Tibial nerve (tissue), 4 donors: ENCODE results near the gene C1R. TPM values are rescaled to one million over a fixed set of nuclear protein-coding genes. Genes with fewer than 3 reads are reported as not detected.

Experiments used
- DNase-seq, 2 donors: peaks; one replicate each; pipeline ENCODE4 v3.0.0-alpha.2; 2019; ENCODE audit warnings: low spot score in 2 of 2
- H3K27ac ChIP-seq, 4 donors: fragments of 200-600 bp; sonication (generic) in 3 of 4; one replicate each; pipeline ENCODE4 v1.5.1; 2017 to 2019; ENCODE audit warnings: mild to moderate bottlenecking in 1 of 4
- H3K27me3 ChIP-seq, 2 donors: fragments of 200-600 bp; sonication (generic) in 1 of 2; one replicate each; pipeline versions ENCODE4 v1.5.1 to v1.6.0; 2017 to 2019
- H3K36me3 ChIP-seq, 3 donors: fragments of 200-600 bp; sonication (generic); one replicate each; pipeline ENCODE4 v1.5.1; 2018 to 2019
- H3K4me1 ChIP-seq, 4 donors: fragments of 200-600 bp; sonication (generic) in 3 of 4; one replicate each; pipeline ENCODE4 v1.5.1; 2017 to 2019
- H3K4me3 ChIP-seq, 4 donors: fragments of 200-600 bp; sonication (generic) in 3 of 4; one replicate each; pipeline ENCODE4 v1.5.1; 2017 to 2019; ENCODE audit warnings: mild to moderate bottlenecking in 1 of 4, moderate library complexity in 1 of 4
- H3K9me3 ChIP-seq, 4 donors: fragments of 200-600 bp; sonication (generic) in 3 of 4; one replicate each; pipeline ENCODE4 v1.5.1; 2017 to 2019
- CTCF ChIP-seq, 5 experiments: fragments of 200-600 bp in 3 of 5; fragments of 450-650 bp in 2 of 5; sonication (generic) in 3 of 5; IDR thresholded peaks; one replicate each; pipeline ENCODE4 v1.5.1; 2016 to 2019; ENCODE audit warnings: antibody characterized with exemption in 5 of 5, mild to moderate bottlenecking in 3 of 5, moderate library complexity in 2 of 5
- EP300 ChIP-seq, 2 donors: sonication (generic); formaldehyde crosslinking; IDR thresholded peaks; one replicate each; pipeline ENCODE4 v1.6.1; 2017; ENCODE audit warnings: antibody characterized with exemption in 2 of 2, mild to moderate bottlenecking in 1 of 2
- POLR2A ChIP-seq, 2 donors: fragments of 450-650 bp; IDR thresholded peaks; one replicate each; pipeline ENCODE4 v1.6.1; 2017; ENCODE audit warnings: antibody characterized with exemption in 2 of 2, mild to moderate bottlenecking in 2 of 2, moderate library complexity in 2 of 2
- WGBS, 2 donors: methylation state at CpG; one replicate each; pipeline ENCODE4 v1.1.5; 2018; 5-methylcytosine and 5-hydroxymethylcytosine counted together
- total RNA-seq, 4 donors: library from RNA; depleted of rRNA; stranded (reverse); fragments of >200 nt; gene quantifications; one replicate each; pipeline ENCODE4 v1.1.0, GENCODE V29; 2016

Gene C1R
- total RNA-seq, 4 donors from 2014 or later: 528 to 1,237 (median 593) TPM

- DNase-seq: no peak
- H3K4me3 ChIP-seq: no peak overlapping the region
- WGBS, 2 donors: 79 to 90% methylated on average over 3 of the region's 3 CpGs
- H3K9me3 ChIP-seq: no peaks in the 10 kb centered on the region
- no peak overlapping the region for H3K27ac ChIP-seq
- peaks cover 0 to 2% (median 0%) of the 10 kb centered on the region in 4 donors for H3K4me1 ChIP-seq
- H3K27me3 ChIP-seq: no peaks in the 10 kb centered on the region
- peaks cover 0 to 60% (median 9%) of the 10 kb centered on the region in 3 donors for H3K36me3 ChIP-seq
- TF ChIP-seq POLR2A (IDR thresholded peaks at IDR 0.05): no peak
- no peak for TF ChIP-seq CTCF (IDR thresholded peaks at IDR 0.05)
- TF ChIP-seq EP300 (IDR thresholded peaks at IDR 0.05): no peak
Measured at GRCh38 chr12:7136676-7137075, 44.4 kb upstream of the C1R start.

DNA sequence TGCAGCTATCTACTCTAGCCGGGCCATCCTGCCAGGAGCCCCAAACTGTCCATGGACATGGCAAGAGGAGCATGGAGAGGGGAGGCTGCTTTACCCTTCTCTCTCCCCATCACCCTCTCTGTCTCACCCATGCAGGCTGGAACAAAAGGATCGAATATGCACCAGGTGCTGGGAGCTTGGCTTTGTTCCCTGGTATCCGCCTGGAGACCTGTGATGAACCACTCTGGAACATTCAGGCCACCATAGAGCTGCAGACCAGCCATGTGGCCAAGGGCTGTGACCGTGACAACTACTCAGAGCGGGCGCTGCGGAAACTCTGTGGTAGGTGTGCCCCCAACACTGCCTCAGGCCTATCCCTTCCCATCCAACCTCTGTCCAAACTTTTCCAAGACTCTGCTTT is 43.8 kb upstream of the C1R start:
- DNase-seq: no peak
- no peaks in the 10 kb centered on the region for H3K27me3 ChIP-seq
- H3K27ac ChIP-seq: no peak overlapping the region
- TF ChIP-seq EP300 (IDR thresholded peaks at IDR 0.05) (no peak), CTCF (IDR thresholded peaks at IDR 0.05) (no peak), POLR2A (IDR thresholded peaks at IDR 0.05) (no peak)
- H3K9me3 ChIP-seq: no peaks in the 10 kb centered on the region
- H3K36me3 ChIP-seq: peaks cover 0 to 54% (median 9%) of the 10 kb centered on the region in 3 donors
- WGBS, 2 donors: 98 to 99% methylated on average over 5 to 7 of the region's 7 CpGs
- peaks cover 0 to 8% (median 4%) of the 10 kb centered on the region in 4 donors for H3K4me1 ChIP-seq
- no peak overlapping the region for H3K4me3 ChIP-seq

GRCh38 chr12:7134396-7135166 is 42.3 kb upstream of the C1R start:
- 68 to 69% methylated on average over 12 of the region's 12 CpGs for WGBS, 2 donors
- no peak overlapping the region for H3K27ac ChIP-seq
- H3K36me3 ChIP-seq: peaks cover 0 to 45% (median 9%) of the 10 kb centered on the region in 3 donors

DNA sequence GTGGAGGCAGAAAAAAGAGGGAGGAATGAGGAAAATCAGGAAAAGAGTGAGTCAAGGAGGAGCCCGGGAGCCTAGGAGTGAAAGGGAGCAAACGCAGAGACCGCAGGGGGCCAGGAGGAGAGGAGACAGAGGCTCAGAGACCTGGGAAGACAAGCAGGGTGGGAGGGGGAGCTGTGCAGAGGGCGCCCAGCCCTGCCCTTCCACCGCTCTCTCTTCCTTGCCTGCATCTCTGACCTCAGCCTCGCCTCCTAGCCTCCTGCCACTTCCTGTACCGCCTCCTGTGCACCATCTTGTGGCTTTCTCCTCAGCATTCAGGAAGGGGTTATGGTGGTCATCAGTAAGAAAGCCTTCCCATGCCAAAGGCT is 39.2 kb upstream of the C1R start:
- H3K4me3 ChIP-seq: peak overlapping the region in 1 of 4 donors; percentile 61
- DNase-seq: no peak

More at GRCh38 chr12:7134396-7135166, 42.3 kb upstream of the C1R start:
- H3K4me1 ChIP-seq: peaks cover 0 to 22% (median 8%) of the 10 kb centered on the region in 4 donors
- TF ChIP-seq EP300 (IDR thresholded peaks at IDR 0.05) (no peak), CTCF (IDR thresholded peaks at IDR 0.05) (no peak), POLR2A (IDR thresholded peaks at IDR 0.05) (no peak)
- H3K27me3 ChIP-seq: no peaks in the 10 kb centered on the region
- no peak overlapping the region for H3K4me3 ChIP-seq
- DNase-seq: no peak
- H3K9me3 ChIP-seq: no peaks in the 10 kb centered on the region

More for the DNA sequence above, 39.2 kb upstream of the C1R start:
- H3K27me3 ChIP-seq: no peaks in the 10 kb centered on the region
- peaks cover 0 to 28% (median 5%) of the 10 kb centered on the region in 3 donors for H3K36me3 ChIP-seq
- no peak for TF ChIP-seq EP300 (IDR thresholded peaks at IDR 0.05)
- no peak for TF ChIP-seq POLR2A (IDR thresholded peaks at IDR 0.05)
- no peak for TF ChIP-seq CTCF (IDR thresholded peaks at IDR 0.05)
- no peaks in the 10 kb centered on the region for H3K9me3 ChIP-seq
- peak overlapping the region; percentile 54 to 90 (median 70) for H3K27ac ChIP-seq
- peaks cover 0 to 37% (median 15%) of the 10 kb centered on the region in 4 donors for H3K4me1 ChIP-seq
- 37 to 46% methylated on average over 7 of the region's 7 CpGs for WGBS, 2 donors
